HEK293 (cell line): ENCODE measurements around the gene AQP6.

Source experiments
- CTCF ChIA-PET: fragments of 350-600 bp; formaldehyde crosslinking; extraction: SDS; loops from one replicate; lab custom pipeline; 2021; ENCODE audit warnings: antibody characterized with exemption; lab: Yijun Ruan, JAX
- POLR2A ChIA-PET: fragments of 300-600 bp; formaldehyde crosslinking; extraction: SDS; loops from one replicate; lab custom pipeline; 2020; ENCODE audit warnings: antibody characterized with exemption, inconsistent platforms; lab: Yijun Ruan, JAX
- H3K27ac ChIP-seq: fragments of 200-500 bp; sonication (Bioruptor generic); 2 replicates; pipeline ENCODE4 v1.5.1; 2014; ENCODE audit warnings: low read depth, low read length, control low read depth, inconsistent platforms; ENCODE audit errors: extremely low read depth
- H3K36me3 ChIP-seq, 2 experiments: fragments of 200-500 bp in 1 of 2; sonication (Bioruptor generic) in 1 of 2; 1 replicate in 1 of 2; 2 replicates in 1 of 2; pipeline ENCODE4 v1.5.1; 2014 to 2017; ENCODE audit warnings: inconsistent platforms in 2 of 2, low read length in 2 of 2; ENCODE audit not compliant: control insufficient read depth in 2 of 2, insufficient read depth in 1 of 2
- H3K4me1 ChIP-seq: fragments of 200-500 bp; sonication (Bioruptor generic); 2 replicates; pipeline ENCODE4 v1.5.1; 2014; ENCODE audit warnings: mild to moderate bottlenecking, low read length, inconsistent platforms; ENCODE audit not compliant: control insufficient read depth, insufficient read depth
- H3K4me3 ChIP-seq: 2 replicates; pipeline ENCODE4 v1.5.1; 2011; ENCODE audit warnings: low read depth, mild to moderate bottlenecking, control low read depth, low read length, moderate library complexity
- H3K9me3 ChIP-seq: fragments of 200-500 bp; sonication (Bioruptor generic); 2 replicates; pipeline ENCODE4 v1.5.1; 2014; ENCODE audit warnings: low read depth, low read length, inconsistent platforms; ENCODE audit not compliant: control insufficient read depth, insufficient read depth
- GLIS2 ChIP-seq: fragments of 450-650 bp; formaldehyde crosslinking; IDR thresholded peaks from 2 replicates; pipeline ENCODE4 v1.5.1; 2016; ENCODE audit warnings: missing biosample characterization, missing genetic modification characterization
- HOXC10 ChIP-seq: sonication (generic); formaldehyde crosslinking; IDR thresholded peaks from 2 replicates; pipeline ENCODE4 v1.8.1; 2023; ENCODE audit warnings: mild to moderate bottlenecking, missing genetic modification reagents
- MYNN ChIP-seq: fragments of 450-650 bp; formaldehyde crosslinking; IDR thresholded peaks from 2 replicates; pipeline ENCODE4 v1.5.1; 2016; ENCODE audit warnings: missing biosample characterization, missing genetic modification characterization, borderline replicate concordance
- MZF1 ChIP-seq: fragments of 450-650 bp; formaldehyde crosslinking; IDR thresholded peaks from 2 replicates; pipeline ENCODE4 v1.5.1; 2017; ENCODE audit warnings: missing biosample characterization, missing genetic modification characterization, borderline replicate concordance
- SCRT2 ChIP-seq: fragments of 450-650 bp; formaldehyde crosslinking; IDR thresholded peaks from 2 replicates; pipeline ENCODE4 v1.5.1; 2016; ENCODE audit warnings: missing biosample characterization, missing genetic modification characterization
- SETDB1 ChIP-seq: IDR thresholded peaks from one replicate; pipeline ENCODE4 v1.6.1; 2017; ENCODE audit warnings: mild to moderate bottlenecking, low read length, moderate library complexity, mixed read lengths; ENCODE audit not compliant: insufficient read length
- SP2 ChIP-seq: fragments of 450-650 bp; formaldehyde crosslinking; IDR thresholded peaks from 2 replicates; pipeline ENCODE4 v1.5.1; 2016; ENCODE audit warnings: missing biosample characterization, missing genetic modification characterization
- SP3 ChIP-seq: fragments of 450-650 bp; formaldehyde crosslinking; IDR thresholded peaks from 2 replicates; pipeline ENCODE4 v1.5.1; 2016; ENCODE audit warnings: missing biosample characterization, missing genetic modification characterization
- SP7 ChIP-seq: fragments of 450-650 bp; formaldehyde crosslinking; IDR thresholded peaks from 2 replicates; pipeline ENCODE4 v1.5.1; 2016; ENCODE audit warnings: missing biosample characterization, missing genetic modification characterization
- YY2 ChIP-seq: fragments of 450-650 bp; formaldehyde crosslinking; IDR thresholded peaks from 2 replicates; pipeline ENCODE4 v1.5.1; 2016; ENCODE audit warnings: missing biosample characterization, missing genetic modification characterization
- ZBTB48 ChIP-seq: fragments of 450-650 bp; formaldehyde crosslinking; IDR thresholded peaks from 2 replicates; pipeline ENCODE4 v1.5.1; 2016; ENCODE audit warnings: missing biosample characterization, missing genetic modification characterization
- ZBTB7A ChIP-seq: fragments of 450-650 bp; formaldehyde crosslinking; IDR thresholded peaks from 2 replicates; pipeline ENCODE4 v1.5.1; 2016; ENCODE audit warnings: low read depth, missing biosample characterization, missing genetic modification characterization
- ZNF146 ChIP-seq: fragments of 450-650 bp; formaldehyde crosslinking; IDR thresholded peaks from 2 replicates; pipeline ENCODE4 v1.5.1; 2016; ENCODE audit warnings: missing biosample characterization, missing genetic modification characterization
- ZNF214 ChIP-seq: fragments of 450-650 bp; formaldehyde crosslinking; IDR thresholded peaks from 2 replicates; pipeline ENCODE4 v1.5.1; 2017; ENCODE audit warnings: missing biosample characterization, mild to moderate bottlenecking, missing genetic modification characterization, borderline replicate concordance
- ZNF239 ChIP-seq: fragments of 450-650 bp; formaldehyde crosslinking; IDR thresholded peaks from 2 replicates; pipeline ENCODE4 v1.5.1; 2016; ENCODE audit warnings: missing biosample characterization, missing genetic modification characterization
- ZNF24 ChIP-seq: fragments of 450-650 bp; formaldehyde crosslinking; IDR thresholded peaks from 2 replicates; pipeline ENCODE4 v1.5.1; 2016; ENCODE audit warnings: missing biosample characterization, missing genetic modification characterization
- ZNF544 ChIP-seq: fragments of 450-650 bp; formaldehyde crosslinking; IDR thresholded peaks from 2 replicates; pipeline ENCODE4 v1.5.0; 2017; ENCODE audit warnings: missing biosample characterization, missing genetic modification characterization
- ZNF561 ChIP-seq: fragments of 450-650 bp; IDR thresholded peaks from 2 replicates; pipeline ENCODE4 v1.5.1; 2018; ENCODE audit warnings: missing biosample characterization, missing genetic modification characterization, borderline replicate concordance
- ZNF626 ChIP-seq: fragments of 450-650 bp; sonication (Bioruptor Pico); formaldehyde crosslinking; IDR thresholded peaks from 2 replicates; pipeline ENCODE4 v1.5.1; 2018; ENCODE audit warnings: missing biosample characterization, missing genetic modification characterization, inconsistent platforms
- ZNF654 ChIP-seq: fragments of 450-650 bp; formaldehyde crosslinking; IDR thresholded peaks from 2 replicates; pipeline ENCODE4 v1.5.1; 2016; ENCODE audit warnings: low read depth, missing biosample characterization, missing genetic modification characterization
- ZNF777 ChIP-seq: fragments of 450-650 bp; formaldehyde crosslinking; IDR thresholded peaks from 2 replicates; pipeline ENCODE4 v1.5.1; 2017; ENCODE audit warnings: missing biosample characterization, missing genetic modification characterization, borderline replicate concordance
- ZNF792 ChIP-seq: fragments of 450-650 bp; formaldehyde crosslinking; IDR thresholded peaks from 2 replicates; pipeline ENCODE4 v1.5.1; 2016; ENCODE audit warnings: missing biosample characterization, missing genetic modification characterization
- ZSCAN16 ChIP-seq: fragments of 450-650 bp; formaldehyde crosslinking; IDR thresholded peaks from 2 replicates; pipeline ENCODE4 v1.5.1; 2016; ENCODE audit warnings: missing biosample characterization, missing genetic modification characterization
- TF ChIP-seq, protein P1 (sequence below): fragments of 450-650 bp; formaldehyde crosslinking; IDR thresholded peaks from 2 replicates; pipeline ENCODE4 v1.5.1; 2016; ENCODE audit warnings: missing biosample characterization, missing genetic modification characterization
- TF ChIP-seq, protein P2 (sequence below): fragments of 450-650 bp; formaldehyde crosslinking; IDR thresholded peaks from 2 replicates; pipeline ENCODE4 v1.5.1; 2016; ENCODE audit warnings: missing biosample characterization, missing genetic modification characterization, low read depth
- TF ChIP-seq, protein P3 (sequence below): IDR thresholded peaks from 2 replicates; pipeline ENCODE4 v1.6.1; 2011; ENCODE audit warnings: mild to moderate bottlenecking, low read depth, low read length, borderline replicate concordance
- TF ChIP-seq, protein P4 (sequence below): fragments of 450-650 bp; formaldehyde crosslinking; IDR thresholded peaks from 2 replicates; pipeline ENCODE4 v1.5.1; 2016; ENCODE audit warnings: missing biosample characterization, missing genetic modification characterization

AQP6 gene

DNA sequence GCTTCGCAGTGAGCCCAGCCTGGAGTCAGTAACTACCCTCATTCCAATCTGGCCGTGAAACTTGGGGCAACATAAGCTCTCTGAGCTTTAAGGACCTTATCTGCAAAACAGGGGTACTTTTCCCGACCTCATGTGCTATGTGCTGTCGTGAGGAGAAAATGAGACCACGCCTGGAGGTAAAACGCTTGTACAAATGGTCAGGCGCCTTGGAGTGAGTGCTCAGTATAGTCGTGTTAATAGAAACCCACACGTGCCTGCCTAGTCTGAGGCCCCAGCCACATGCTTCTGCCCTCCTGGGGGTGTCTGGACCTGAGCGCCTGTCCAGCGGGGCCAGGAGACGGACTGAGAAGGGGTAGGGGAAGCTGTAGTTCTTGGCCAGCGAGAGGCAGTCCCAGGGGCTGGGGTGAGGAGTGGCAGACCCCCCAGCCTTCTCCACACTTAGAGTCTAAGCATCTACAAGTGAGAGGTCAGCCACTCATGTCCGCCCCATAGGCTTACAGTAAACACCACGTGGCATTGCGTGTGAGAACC is 6.2 kb upstream of the AQP6 start:
- POLR2A ChIA-PET: interaction anchor here (1.0 to 1.6 kb wide), 7 partner anchors 13 to 145 kb away, joined by 3 to 6 read pairs (median 4); partner anchors contain the start of genes BCDIN3D and COX14
- TF ChIP-seq, protein P1, sequence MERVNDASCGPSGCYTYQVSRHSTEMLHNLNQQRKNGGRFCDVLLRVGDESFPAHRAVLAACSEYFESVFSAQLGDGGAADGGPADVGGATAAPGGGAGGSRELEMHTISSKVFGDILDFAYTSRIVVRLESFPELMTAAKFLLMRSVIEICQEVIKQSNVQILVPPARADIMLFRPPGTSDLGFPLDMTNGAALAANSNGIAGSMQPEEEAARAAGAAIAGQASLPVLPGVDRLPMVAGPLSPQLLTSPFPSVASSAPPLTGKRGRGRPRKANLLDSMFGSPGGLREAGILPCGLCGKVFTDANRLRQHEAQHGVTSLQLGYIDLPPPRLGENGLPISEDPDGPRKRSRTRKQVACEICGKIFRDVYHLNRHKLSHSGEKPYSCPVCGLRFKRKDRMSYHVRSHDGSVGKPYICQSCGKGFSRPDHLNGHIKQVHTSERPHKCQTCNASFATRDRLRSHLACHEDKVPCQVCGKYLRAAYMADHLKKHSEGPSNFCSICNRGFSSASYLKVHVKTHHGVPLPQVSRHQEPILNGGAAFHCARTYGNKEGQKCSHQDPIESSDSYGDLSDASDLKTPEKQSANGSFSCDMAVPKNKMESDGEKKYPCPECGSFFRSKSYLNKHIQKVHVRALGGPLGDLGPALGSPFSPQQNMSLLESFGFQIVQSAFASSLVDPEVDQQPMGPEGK (tag by site-specific recombination): no peak
- 0 out of 2 replicates have a peak, but pooled peaks have one; percentile 19 for TF ChIP-seq ZBTB7A (tag by site-specific recombination)
- TF ChIP-seq, all 188 proteins: peak for 1
- CTCF ChIA-PET: interaction anchor here (0.6 to 7.1 kb wide), 66 partner anchors 8 to 538 kb away, joined by 3 to 104 read pairs (median 6); partner anchors contain the start of genes AQP2 and COX14
- H3K4me1 ChIP-seq: no peaks in the 10 kb centered on the region
- no peak overlapping the region for H3K4me3 ChIP-seq
- no peaks in the 10 kb centered on the region for H3K36me3 ChIP-seq
- H3K27ac ChIP-seq: no peak overlapping the region
- H3K9me3 ChIP-seq: no peaks in the 10 kb centered on the region

GRCh38 chr12:49967042-49967776 is 5.5 kb upstream of the AQP6 start:
- H3K9me3 ChIP-seq: no peaks in the 10 kb centered on the region
- no peaks in the 10 kb centered on the region for H3K36me3 ChIP-seq
- peak overlapping the region; percentile 31 for H3K4me3 ChIP-seq
- H3K4me1 ChIP-seq: no peaks in the 10 kb centered on the region
- H3K27ac ChIP-seq: peak overlapping the region; percentile 32; the same call in 1 of the 2 replicates
- POLR2A ChIA-PET: interaction anchor here (0.7 to 1.5 kb wide), 8 partner anchors 22 to 226 kb away, joined by 3 to 6 read pairs (median 4); partner anchors contain the start of genes BCDIN3D, COX14 and TMBIM6
- CTCF ChIA-PET: interaction anchor here (0.5 to 7.1 kb wide), 78 partner anchors 9 to 1244 kb away, joined by 3 to 104 read pairs (median 5); partner anchors contain the start of genes AQP2, COX14 and RACGAP1
- TF ChIP-seq MZF1 (peak; percentile 65; the same call in 1 of the 2 replicates), ZSCAN16 (tag by site-specific recombination) (no peak), ZNF777 (no peak), SP2 (tag by site-specific recombination) (peak; percentile 47), SP3 (tag by site-specific recombination) (peak; percentile 73), ZNF792 (tag by site-specific recombination) (no peak), HOXC10 (CRISPR knock-in tag) (no peak), ZNF544 (tag by site-specific recombination) (no peak), YY2 (no peak; the same call in 1 of the 2 replicates), ZNF239 (tag by site-specific recombination) (no peak), SCRT2 (tag by site-specific recombination) (peak; percentile 92), ZNF24 (tag by site-specific recombination) (no peak; the same call in 1 of the 2 replicates), ZNF654 (tag by site-specific recombination) (peak; percentile 92), ZBTB48 (tag by site-specific recombination) (peak; percentile 81; the same call in 1 of the 2 replicates), MYNN (tag by site-specific recombination) (no peak), ZNF561 (no peak; the same call in 1 of the 2 replicates), GLIS2 (tag by site-specific recombination) (peak; percentile 95), ZNF214 (tag by site-specific recombination) (no peak), SP7 (peak; percentile 76), ZNF146 (no peak), SETDB1 (no peak), ZNF626 (tag by site-specific recombination) (no peak)
- TF ChIP-seq, protein P2, sequence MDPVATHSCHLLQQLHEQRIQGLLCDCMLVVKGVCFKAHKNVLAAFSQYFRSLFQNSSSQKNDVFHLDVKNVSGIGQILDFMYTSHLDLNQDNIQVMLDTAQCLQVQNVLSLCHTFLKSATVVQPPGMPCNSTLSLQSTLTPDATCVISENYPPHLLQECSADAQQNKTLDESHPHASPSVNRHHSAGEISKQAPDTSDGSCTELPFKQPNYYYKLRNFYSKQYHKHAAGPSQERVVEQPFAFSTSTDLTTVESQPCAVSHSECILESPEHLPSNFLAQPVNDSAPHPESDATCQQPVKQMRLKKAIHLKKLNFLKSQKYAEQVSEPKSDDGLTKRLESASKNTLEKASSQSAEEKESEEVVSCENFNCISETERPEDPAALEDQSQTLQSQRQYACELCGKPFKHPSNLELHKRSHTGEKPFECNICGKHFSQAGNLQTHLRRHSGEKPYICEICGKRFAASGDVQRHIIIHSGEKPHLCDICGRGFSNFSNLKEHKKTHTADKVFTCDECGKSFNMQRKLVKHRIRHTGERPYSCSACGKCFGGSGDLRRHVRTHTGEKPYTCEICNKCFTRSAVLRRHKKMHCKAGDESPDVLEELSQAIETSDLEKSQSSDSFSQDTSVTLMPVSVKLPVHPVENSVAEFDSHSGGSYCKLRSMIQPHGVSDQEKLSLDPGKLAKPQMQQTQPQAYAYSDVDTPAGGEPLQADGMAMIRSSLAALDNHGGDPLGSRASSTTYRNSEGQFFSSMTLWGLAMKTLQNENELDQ: no peak
- TF ChIP-seq, protein P3, sequence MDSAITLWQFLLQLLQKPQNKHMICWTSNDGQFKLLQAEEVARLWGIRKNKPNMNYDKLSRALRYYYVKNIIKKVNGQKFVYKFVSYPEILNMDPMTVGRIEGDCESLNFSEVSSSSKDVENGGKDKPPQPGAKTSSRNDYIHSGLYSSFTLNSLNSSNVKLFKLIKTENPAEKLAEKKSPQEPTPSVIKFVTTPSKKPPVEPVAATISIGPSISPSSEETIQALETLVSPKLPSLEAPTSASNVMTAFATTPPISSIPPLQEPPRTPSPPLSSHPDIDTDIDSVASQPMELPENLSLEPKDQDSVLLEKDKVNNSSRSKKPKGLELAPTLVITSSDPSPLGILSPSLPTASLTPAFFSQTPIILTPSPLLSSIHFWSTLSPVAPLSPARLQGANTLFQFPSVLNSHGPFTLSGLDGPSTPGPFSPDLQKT: no peak
- TF ChIP-seq, protein P4, sequence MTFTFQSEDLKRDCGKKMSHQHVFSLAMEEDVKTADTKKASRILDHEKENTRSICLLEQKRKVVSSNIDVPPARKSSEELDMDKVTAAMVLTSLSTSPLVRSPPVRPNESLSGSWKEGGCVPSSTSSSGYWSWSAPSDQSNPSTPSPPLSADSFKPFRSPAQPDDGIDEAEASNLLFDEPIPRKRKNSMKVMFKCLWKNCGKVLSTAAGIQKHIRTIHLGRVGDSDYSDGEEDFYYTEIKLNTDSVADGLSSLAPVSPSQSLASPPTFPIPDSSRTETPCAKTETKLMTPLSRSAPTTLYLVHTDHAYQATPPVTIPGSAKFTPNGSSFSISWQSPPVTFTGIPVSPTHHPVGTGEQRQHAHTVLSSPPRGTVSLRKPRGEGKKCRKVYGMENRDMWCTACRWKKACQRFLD (tag by site-specific recombination): no peak
